Fibroblast of the aortic adventitia (primary cell): ENCODE results near the gene ARPC1A. TPM values are rescaled to one million over a fixed set of nuclear protein-coding genes. Genes with fewer than 3 reads are reported as not detected.
"Not testable (repeated sequence)": the region's sequence is repeated elsewhere in the genome, so short reads cannot be mapped to it uniquely, and the experiment has no call there.

Experiments
- DNase-seq: peaks from one replicate; pipeline ENCODE4 v3.0.0-alpha.2; 2010; ENCODE audit warnings: low read depth
- H3K4me3 ChIP-seq: 2 replicates; pipeline ENCODE4 v1.5.1; 2011; ENCODE audit warnings: low read depth, mild to moderate bottlenecking, control low read depth, low read length, moderate library complexity
- CTCF ChIP-seq: IDR thresholded peaks from 2 replicates; pipeline ENCODE4 v1.5.1; 2011; ENCODE audit warnings: mild to moderate bottlenecking, low read length, control low read depth, inconsistent platforms; ENCODE audit not compliant: insufficient read depth
- total RNA-seq: library from RNA; depleted of rRNA; stranded (reverse); fragments of >200 nt; gene quantifications from 2 replicates; pipeline ENCODE4 v1.2.3, GENCODE V29; 2012; ENCODE audit warnings: low replicate concordance

ARPC1A gene
- total RNA-seq, 1 donor, result 253 TPM

- H3K4me3 ChIP-seq, result peak overlapping the region; percentile 74
- DNase-seq, result peak; percentile 72
- no peak for TF ChIP-seq CTCF
These were observed 49.5 kb downstream of the ARPC1A start for GRCh38 chr7:99375070-99375807.

GRCh38 chr7:99379043-99379577 is 53.4 kb downstream of the ARPC1A start:
- peak; percentile 35 for TF ChIP-seq CTCF
- peak; percentile 98 for DNase-seq
- peak overlapping the region; percentile 54 for H3K4me3 ChIP-seq

- peak overlapping the region; percentile 54 for H3K4me3 ChIP-seq
These were observed 54.0 kb downstream of the ARPC1A start for GRCh38 chr7:99379693-99380031.

GRCh38 chr7:99380032-99380822 is 54.5 kb downstream of the ARPC1A start:
- TF ChIP-seq CTCF, result no peak
- peak; percentile 65 for DNase-seq
- H3K4me3 ChIP-seq, result peak overlapping the region; percentile 54

More at GRCh38 chr7:99379693-99380031, 54.0 kb downstream of the ARPC1A start:
- DNase-seq, result not testable (repeated sequence)

- no peak for TF ChIP-seq CTCF
- H3K4me3 ChIP-seq, result peak overlapping the region; percentile 22
- no peak for DNase-seq
These were observed 55.3 kb downstream of the ARPC1A start for GRCh38 chr7:99380823-99381663.

GRCh38 chr7:99381664-99382075 is 56.0 kb downstream of the ARPC1A start:
- H3K4me3 ChIP-seq, result no peak overlapping the region
- DNase-seq, result no peak
- no peak for TF ChIP-seq CTCF
